Ishikawa (cell line): Measurements from ENCODE around the gene ASPA.

Source experiments
- CEBPB ChIP-seq: IDR thresholded peaks from 2 replicates; pipeline ENCODE4 v1.6.1; 2012
- CREB1 ChIP-seq: IDR thresholded peaks from 2 replicates; pipeline ENCODE4 v1.6.1; 2012; ENCODE audit warnings: low read depth
- EGR1 ChIP-seq: IDR thresholded peaks from 2 replicates; pipeline ENCODE4 v1.6.1; 2012
- EP300 ChIP-seq: IDR thresholded peaks from 2 replicates; pipeline ENCODE4 v1.6.1; 2012; ENCODE audit warnings: borderline replicate concordance
- FOXM1 ChIP-seq: IDR thresholded peaks from 2 replicates; pipeline ENCODE4 v1.6.1; 2012; ENCODE audit warnings: low read depth, borderline replicate concordance
- NFIC ChIP-seq: IDR thresholded peaks from 2 replicates; pipeline ENCODE4 v1.6.1; 2012
- RAD21 ChIP-seq: IDR thresholded peaks from 2 replicates; pipeline ENCODE4 v1.6.1; 2012; ENCODE audit warnings: low read depth
- TAF1 ChIP-seq: IDR thresholded peaks from 2 replicates; pipeline ENCODE4 v1.6.1; 2012; ENCODE audit warnings: low read depth, mild to moderate bottlenecking
- TCF12 ChIP-seq: IDR thresholded peaks from 2 replicates; pipeline ENCODE4 v1.6.1; 2012; ENCODE audit warnings: low read depth
- TEAD4 ChIP-seq: IDR thresholded peaks from 2 replicates; pipeline ENCODE4 v1.6.1; 2012
- YY1 ChIP-seq: IDR thresholded peaks from 2 replicates; pipeline ENCODE4 v1.6.1; 2012; ENCODE audit warnings: low read depth
- ZBTB7A ChIP-seq: IDR thresholded peaks from 2 replicates; pipeline ENCODE4 v1.6.1; 2012; ENCODE audit warnings: low read depth
- TF ChIP-seq, protein P1 (sequence below): IDR thresholded peaks from 2 replicates; pipeline ENCODE4 v1.6.1; 2012
- TF ChIP-seq, protein P2 (sequence below): IDR thresholded peaks from 2 replicates; pipeline ENCODE4 v1.6.1; 2012
- TF ChIP-seq, protein P3 (sequence below): IDR thresholded peaks from 2 replicates; pipeline ENCODE4 v1.6.1; 2012; ENCODE audit warnings: low read depth, mild to moderate bottlenecking

Gene ASPA

DNA sequence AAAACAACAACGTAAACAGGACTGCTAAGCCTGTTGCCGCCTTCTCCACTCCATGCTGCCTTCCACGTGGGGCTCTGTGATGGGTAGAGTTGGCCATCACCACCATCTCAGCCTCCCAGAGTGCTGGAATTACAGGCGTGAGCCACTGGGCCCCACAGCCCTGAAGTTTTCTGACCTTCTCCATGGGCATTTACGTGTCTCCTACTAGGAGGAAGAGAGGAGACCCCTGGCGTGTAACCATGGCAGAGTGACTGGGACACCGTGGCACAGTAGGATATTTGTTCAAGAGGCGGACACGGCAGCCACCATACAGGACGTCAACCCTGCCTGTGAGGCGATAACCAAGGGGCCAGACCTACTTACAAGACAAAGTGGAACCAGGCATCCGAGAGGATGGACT, 50.7 kb downstream of the ASPA start:
- TF ChIP-seq YY1 (no peak), ZBTB7A (no peak), EGR1 (no peak), CEBPB (no peak)
- TF ChIP-seq, protein P1, sequence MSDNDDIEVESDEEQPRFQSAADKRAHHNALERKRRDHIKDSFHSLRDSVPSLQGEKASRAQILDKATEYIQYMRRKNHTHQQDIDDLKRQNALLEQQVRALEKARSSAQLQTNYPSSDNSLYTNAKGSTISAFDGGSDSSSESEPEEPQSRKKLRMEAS = no peak
- TF ChIP-seq, protein P2, sequence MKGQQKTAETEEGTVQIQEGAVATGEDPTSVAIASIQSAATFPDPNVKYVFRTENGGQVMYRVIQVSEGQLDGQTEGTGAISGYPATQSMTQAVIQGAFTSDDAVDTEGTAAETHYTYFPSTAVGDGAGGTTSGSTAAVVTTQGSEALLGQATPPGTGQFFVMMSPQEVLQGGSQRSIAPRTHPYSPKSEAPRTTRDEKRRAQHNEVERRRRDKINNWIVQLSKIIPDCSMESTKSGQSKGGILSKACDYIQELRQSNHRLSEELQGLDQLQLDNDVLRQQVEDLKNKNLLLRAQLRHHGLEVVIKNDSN = no peak

DNA sequence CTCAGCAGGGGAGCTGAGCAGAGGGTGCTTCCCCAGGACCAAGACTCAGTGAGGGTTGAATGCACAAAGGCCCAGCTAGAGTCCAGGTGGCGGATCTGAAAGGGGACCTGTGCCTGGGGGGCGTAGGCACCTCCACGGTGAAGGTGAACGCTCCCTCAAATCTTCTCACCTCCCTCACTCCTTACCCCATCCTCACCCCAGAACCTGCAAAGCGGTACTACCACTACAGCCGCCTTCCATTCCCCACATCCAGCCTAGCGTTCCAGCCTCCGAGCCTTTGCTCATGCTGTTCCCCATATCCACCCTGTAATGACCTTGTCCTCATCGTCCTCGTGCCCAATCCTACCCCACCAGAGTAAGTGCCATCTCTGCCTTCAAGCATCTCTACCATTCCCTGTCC, 51.2 kb downstream of the ASPA start:
- TF ChIP-seq EP300 = no peak
- TF ChIP-seq, protein P3, sequence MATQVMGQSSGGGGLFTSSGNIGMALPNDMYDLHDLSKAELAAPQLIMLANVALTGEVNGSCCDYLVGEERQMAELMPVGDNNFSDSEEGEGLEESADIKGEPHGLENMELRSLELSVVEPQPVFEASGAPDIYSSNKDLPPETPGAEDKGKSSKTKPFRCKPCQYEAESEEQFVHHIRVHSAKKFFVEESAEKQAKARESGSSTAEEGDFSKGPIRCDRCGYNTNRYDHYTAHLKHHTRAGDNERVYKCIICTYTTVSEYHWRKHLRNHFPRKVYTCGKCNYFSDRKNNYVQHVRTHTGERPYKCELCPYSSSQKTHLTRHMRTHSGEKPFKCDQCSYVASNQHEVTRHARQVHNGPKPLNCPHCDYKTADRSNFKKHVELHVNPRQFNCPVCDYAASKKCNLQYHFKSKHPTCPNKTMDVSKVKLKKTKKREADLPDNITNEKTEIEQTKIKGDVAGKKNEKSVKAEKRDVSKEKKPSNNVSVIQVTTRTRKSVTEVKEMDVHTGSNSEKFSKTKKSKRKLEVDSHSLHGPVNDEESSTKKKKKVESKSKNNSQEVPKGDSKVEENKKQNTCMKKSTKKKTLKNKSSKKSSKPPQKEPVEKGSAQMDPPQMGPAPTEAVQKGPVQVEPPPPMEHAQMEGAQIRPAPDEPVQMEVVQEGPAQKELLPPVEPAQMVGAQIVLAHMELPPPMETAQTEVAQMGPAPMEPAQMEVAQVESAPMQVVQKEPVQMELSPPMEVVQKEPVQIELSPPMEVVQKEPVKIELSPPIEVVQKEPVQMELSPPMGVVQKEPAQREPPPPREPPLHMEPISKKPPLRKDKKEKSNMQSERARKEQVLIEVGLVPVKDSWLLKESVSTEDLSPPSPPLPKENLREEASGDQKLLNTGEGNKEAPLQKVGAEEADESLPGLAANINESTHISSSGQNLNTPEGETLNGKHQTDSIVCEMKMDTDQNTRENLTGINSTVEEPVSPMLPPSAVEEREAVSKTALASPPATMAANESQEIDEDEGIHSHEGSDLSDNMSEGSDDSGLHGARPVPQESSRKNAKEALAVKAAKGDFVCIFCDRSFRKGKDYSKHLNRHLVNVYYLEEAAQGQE = no peak
- TF ChIP-seq RAD21 = no peak
- no peak for TF ChIP-seq TEAD4
- TF ChIP-seq, protein P1 = no peak
- no peak for TF ChIP-seq EGR1
- TF ChIP-seq TAF1 = no peak
- no peak for TF ChIP-seq YY1
- TF ChIP-seq, protein P2 = no peak
- TF ChIP-seq TCF12 = no peak
- TF ChIP-seq CREB1 = no peak
- TF ChIP-seq NFIC = no peak
- no peak for TF ChIP-seq FOXM1
- no peak for TF ChIP-seq CEBPB

DNA sequence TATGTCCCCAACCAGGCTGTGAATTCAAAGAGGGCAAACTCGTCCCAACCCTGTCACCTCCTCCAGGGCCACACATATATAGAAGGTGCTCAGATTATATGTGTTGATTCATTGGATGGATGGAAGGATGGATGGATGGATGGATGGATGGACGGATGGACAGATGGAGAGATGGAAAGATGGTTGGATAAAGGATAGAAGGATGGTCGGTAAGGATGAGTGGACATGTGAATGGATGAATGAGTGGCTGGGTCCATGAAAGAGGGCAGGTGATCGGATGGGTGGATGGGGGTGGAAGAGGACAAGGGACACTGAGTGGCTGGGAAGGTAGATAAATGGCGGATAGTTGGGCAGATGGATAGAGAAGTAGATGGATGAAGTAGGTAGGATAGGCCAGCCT, 51.7 kb downstream of the ASPA start:
- TF ChIP-seq TCF12 (no peak), FOXM1 (no peak), YY1 (no peak), EP300 (no peak), NFIC (no peak), TAF1 (no peak), CREB1 (no peak), CEBPB (no peak), TEAD4 (no peak)
- TF ChIP-seq, protein P1 = no peak
- TF ChIP-seq, protein P3 = no peak
- TF ChIP-seq, protein P2 = no peak

DNA sequence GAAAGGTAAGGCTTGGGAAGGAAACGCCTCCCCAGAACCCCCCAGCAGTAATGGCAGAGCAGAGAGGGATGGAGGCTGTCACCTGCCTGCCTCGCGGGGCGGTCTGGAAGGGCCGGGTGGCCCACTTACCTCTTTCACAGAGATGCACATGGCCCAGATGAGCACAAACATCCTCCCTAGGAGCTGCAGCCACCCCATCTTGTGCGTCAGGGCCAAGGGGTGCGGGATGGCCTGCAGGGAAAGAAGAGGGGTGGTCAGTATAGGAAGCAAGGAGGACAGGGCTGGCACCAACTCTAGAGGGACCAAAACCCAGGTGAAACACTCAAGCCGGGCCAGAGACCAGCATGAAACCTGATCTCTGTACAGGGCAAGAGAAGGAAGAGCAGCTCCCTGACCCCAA, 52.1 kb downstream of the ASPA start:
- TF ChIP-seq TEAD4 (no peak), EP300 (no peak), TAF1 (no peak)
- TF ChIP-seq, protein P1 = no peak
- TF ChIP-seq, protein P3 = no peak
